Measurements from ENCODE around the gene LSAMP. TPM values are rescaled to one million over a fixed set of nuclear protein-coding genes. Genes with fewer than 3 reads are reported as not detected.

Gene LSAMP
- total RNA-seq, 1 donor from 2014 or later: 18.0 TPM

DNA sequence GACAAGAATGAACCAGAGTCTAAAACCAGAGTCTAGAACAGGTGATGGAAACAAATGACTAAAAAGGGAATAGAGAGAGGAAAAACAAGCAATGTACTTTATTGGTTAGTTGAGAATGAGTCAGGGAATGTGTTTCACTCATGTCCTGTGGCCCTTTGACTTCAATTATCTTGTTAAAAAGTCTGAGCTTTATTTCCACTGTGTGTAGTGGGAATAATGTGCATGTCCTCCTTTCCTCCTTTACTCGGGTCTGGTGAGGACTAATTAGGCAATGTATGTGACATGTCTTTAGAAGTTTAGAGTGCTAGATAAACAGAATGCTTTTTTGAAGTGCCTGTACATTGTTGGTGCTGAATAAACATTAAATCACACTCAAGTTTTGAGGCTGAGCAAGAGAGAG is 21.3 kb downstream of the LSAMP start:
- DNase-seq (ENCODE audit: low spot score): no peak
- H3K4me3 Mint-ChIP-seq: no peak overlapping the region
- peak overlapping the region; percentile 46 for H3K4me2 ChIP-seq

DNA sequence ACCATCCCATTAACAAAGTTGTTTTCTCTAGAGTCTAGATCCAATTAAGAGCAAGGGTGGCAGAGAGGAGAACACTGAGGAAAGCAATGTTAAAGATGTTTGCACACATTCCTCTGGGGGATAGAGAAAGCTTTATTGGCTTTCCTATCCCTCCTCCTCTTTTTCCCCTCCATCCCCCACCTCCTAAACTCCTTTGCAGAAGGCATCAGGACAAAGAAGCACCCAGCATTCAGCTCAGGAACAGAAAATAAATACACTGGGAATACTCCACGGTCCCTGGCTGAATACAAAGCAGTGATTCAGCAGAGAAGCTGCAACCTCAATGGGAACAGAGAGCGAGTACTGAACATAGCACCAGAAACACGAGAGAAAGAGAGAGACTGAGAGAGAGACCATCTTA is 21.9 kb downstream of the LSAMP start:
- no peak overlapping the region for H2AFZ ChIP-seq (replicated peaks)
- TF ChIP-seq, protein P1, sequence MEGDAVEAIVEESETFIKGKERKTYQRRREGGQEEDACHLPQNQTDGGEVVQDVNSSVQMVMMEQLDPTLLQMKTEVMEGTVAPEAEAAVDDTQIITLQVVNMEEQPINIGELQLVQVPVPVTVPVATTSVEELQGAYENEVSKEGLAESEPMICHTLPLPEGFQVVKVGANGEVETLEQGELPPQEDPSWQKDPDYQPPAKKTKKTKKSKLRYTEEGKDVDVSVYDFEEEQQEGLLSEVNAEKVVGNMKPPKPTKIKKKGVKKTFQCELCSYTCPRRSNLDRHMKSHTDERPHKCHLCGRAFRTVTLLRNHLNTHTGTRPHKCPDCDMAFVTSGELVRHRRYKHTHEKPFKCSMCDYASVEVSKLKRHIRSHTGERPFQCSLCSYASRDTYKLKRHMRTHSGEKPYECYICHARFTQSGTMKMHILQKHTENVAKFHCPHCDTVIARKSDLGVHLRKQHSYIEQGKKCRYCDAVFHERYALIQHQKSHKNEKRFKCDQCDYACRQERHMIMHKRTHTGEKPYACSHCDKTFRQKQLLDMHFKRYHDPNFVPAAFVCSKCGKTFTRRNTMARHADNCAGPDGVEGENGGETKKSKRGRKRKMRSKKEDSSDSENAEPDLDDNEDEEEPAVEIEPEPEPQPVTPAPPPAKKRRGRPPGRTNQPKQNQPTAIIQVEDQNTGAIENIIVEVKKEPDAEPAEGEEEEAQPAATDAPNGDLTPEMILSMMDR (IDR thresholded peaks at IDR 0.05): no peak
- TF ChIP-seq EZH2phosphoT487 (IDR thresholded peaks at IDR 0.05): no peak
- no peak for TF ChIP-seq EZH2 (IDR thresholded peaks at IDR 0.05)
- H3F3A ChIP-seq (ENCODE audit: low read depth): peaks cover 24% of the 10 kb centered on the region
- H3K36me3 Mint-ChIP-seq: peaks cover 14% of the 10 kb centered on the region
- H3K9me3 Mint-ChIP-seq: peaks cover 5% of the 10 kb centered on the region
- H3K79me2 ChIP-seq (ENCODE audit: low read depth): peaks cover 4% of the 10 kb centered on the region
- peak; percentile 77 for DNase-seq (ENCODE audit: low spot score)
- H3K4me2 ChIP-seq: peak overlapping the region; percentile 46
- no peaks in the 10 kb centered on the region for H3K27me3 Mint-ChIP-seq (ENCODE audit: insufficient read depth, low read depth)
- peak overlapping the region; percentile 85 for H3K27ac Mint-ChIP-seq
- H3K27ac ChIP-seq: peak overlapping the region; percentile 93
- no peak overlapping the region for H3K9ac ChIP-seq
- no peaks in the 10 kb centered on the region for H3K9me3 ChIP-seq (ENCODE audit: low read depth)
- H4K20me1 ChIP-seq (ENCODE audit: low read depth): no peaks in the 10 kb centered on the region
- H3K27me3 ChIP-seq: no peaks in the 10 kb centered on the region
- H3K4me3 Mint-ChIP-seq: peak overlapping the region; percentile 36
- peaks cover 26% of the 10 kb centered on the region for H3K4me1 Mint-ChIP-seq
- H3K4me1 ChIP-seq: peaks cover 24% of the 10 kb centered on the region
- peak overlapping the region; percentile 23 for H3K4me3 ChIP-seq
- H3K36me3 ChIP-seq: peaks cover 6% of the 10 kb centered on the region

More for the DNA sequence above, 21.3 kb downstream of the LSAMP start:
- Histone ChIP-seq H3K4me3 (peak overlapping the region; percentile 23), H3K9me3 (ENCODE audit: low read depth) (no peaks in the 10 kb centered on the region), H2AFZ (replicated peaks) (no peak overlapping the region), H3K27ac (peak overlapping the region; percentile 93), H4K20me1 (ENCODE audit: low read depth) (no peaks in the 10 kb centered on the region), H3K27me3 (no peaks in the 10 kb centered on the region), H3F3A (ENCODE audit: low read depth) (peaks cover 24% of the 10 kb centered on the region), H3K36me3 (peaks cover 6% of the 10 kb centered on the region), H3K4me1 (peaks cover 28% of the 10 kb centered on the region), H3K9ac (no peak overlapping the region), H3K79me2 (ENCODE audit: low read depth) (peaks cover 4% of the 10 kb centered on the region)
- peaks cover 26% of the 10 kb centered on the region for H3K4me1 Mint-ChIP-seq
- no peaks in the 10 kb centered on the region for H3K27me3 Mint-ChIP-seq (ENCODE audit: insufficient read depth, low read depth)
- H3K9me3 Mint-ChIP-seq: peaks cover 5% of the 10 kb centered on the region
- peak overlapping the region; percentile 85 for H3K27ac Mint-ChIP-seq
- peaks cover 14% of the 10 kb centered on the region for H3K36me3 Mint-ChIP-seq
- TF ChIP-seq EZH2phosphoT487 (IDR thresholded peaks at IDR 0.05): no peak
- TF ChIP-seq EZH2 (IDR thresholded peaks at IDR 0.05): no peak
- TF ChIP-seq, protein P1 (IDR thresholded peaks at IDR 0.05): no peak

DNA sequence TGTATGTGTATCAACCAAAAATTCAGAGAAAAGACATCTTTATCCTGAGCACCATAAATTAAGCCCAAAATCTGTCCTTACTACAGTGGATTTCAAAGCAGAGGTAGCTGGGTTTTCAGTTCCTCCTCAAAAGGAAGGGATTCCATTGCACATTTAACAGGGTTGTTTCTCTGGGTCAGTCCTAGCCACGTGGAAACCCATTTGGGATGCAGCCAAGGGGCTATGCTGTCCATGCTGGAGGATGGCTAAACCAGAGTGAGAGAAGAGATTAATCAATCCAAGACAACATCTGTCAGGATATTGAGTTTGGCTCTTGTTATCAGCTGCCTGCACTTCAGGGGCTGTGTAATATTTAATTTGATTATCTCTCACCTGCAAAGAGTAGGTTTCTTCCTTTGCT is 28.1 kb downstream of the LSAMP start:
- TF ChIP-seq EZH2 (IDR thresholded peaks at IDR 0.05): no peak
- TF ChIP-seq, protein P1 (IDR thresholded peaks at IDR 0.05): no peak
- TF ChIP-seq EZH2phosphoT487 (IDR thresholded peaks at IDR 0.05): no peak
- H3K4me3 ChIP-seq: no peak overlapping the region
- H3K27me3 Mint-ChIP-seq (ENCODE audit: insufficient read depth, low read depth): no peaks in the 10 kb centered on the region
- no peaks in the 10 kb centered on the region for H3K9me3 ChIP-seq (ENCODE audit: low read depth)
- no peak overlapping the region for H3K27ac ChIP-seq
- H3K36me3 Mint-ChIP-seq: peaks cover 14% of the 10 kb centered on the region
- peaks cover 11% of the 10 kb centered on the region for H3K4me1 ChIP-seq
- H4K20me1 ChIP-seq (ENCODE audit: low read depth): no peaks in the 10 kb centered on the region
- no peak overlapping the region for H3K4me2 ChIP-seq
- H3K9me3 Mint-ChIP-seq: no peaks in the 10 kb centered on the region
- no peaks in the 10 kb centered on the region for H3K4me1 Mint-ChIP-seq
- no peaks in the 10 kb centered on the region for H3F3A ChIP-seq (ENCODE audit: low read depth)
- H3K27ac Mint-ChIP-seq: no peak overlapping the region
- no peak for DNase-seq (ENCODE audit: low spot score)
- H3K79me2 ChIP-seq (ENCODE audit: low read depth): peaks cover 4% of the 10 kb centered on the region
- H3K9ac ChIP-seq: no peak overlapping the region
- peaks cover 6% of the 10 kb centered on the region for H3K36me3 ChIP-seq
- no peak overlapping the region for H2AFZ ChIP-seq (replicated peaks)
- H3K4me3 Mint-ChIP-seq: no peak overlapping the region
- H3K27me3 ChIP-seq: no peaks in the 10 kb centered on the region

Data from neural progenitor cell (in vitro differentiated cells).